Inflammatory macrophage treated with lipopolysaccharide for 1 hour (primary cell): ENCODE measurements around the gene RPL11.
"Not testable (repeated sequence)": the region's sequence is repeated elsewhere in the genome, so short reads cannot be mapped to it uniquely, and the experiment has no call there.

Experiments
- DNase-seq, 2 donors: peaks; one replicate each; pipeline ENCODE4 v3.0.0-alpha.2; 2020 to 2022

RPL11 gene

GRCh38 chr1:23687680-23688079, 3.9 kb upstream of the RPL11 start:
- DNase-seq = not testable (repeated sequence)

DNA sequence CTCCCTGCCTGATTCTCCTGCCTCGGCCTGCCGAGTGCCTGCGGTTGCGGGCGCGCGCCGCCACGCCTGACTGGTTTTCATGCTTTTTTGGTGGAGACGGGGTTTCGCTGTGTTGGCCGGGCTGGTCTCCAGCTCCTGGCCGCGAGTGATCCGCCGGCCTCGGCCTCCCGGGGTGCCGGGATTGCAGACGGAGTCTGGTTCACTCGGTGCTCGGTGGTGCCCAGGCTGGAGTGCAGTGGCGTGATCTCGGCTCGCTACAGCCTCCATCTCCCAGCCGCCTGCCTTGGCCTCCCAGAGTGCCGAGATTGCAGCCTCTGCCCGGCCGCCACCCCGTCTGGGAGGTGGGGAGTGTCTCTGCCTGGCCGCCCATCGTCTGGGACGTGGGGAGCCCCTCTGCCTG, 3.3 kb upstream of the RPL11 start:
- DNase-seq = not testable (repeated sequence)

GRCh38 chr1:23692308-23692871, 784 bp downstream of the RPL11 start:
- peak in 1 of 2 donors; percentile 23 for DNase-seq

GRCh38 chr1:23693599-23693998, 2.0 kb downstream of the RPL11 start:
- no peak for DNase-seq

- DNase-seq = no peak
Observed at GRCh38 chr1:23694371-23694770, 2.8 kb downstream of the RPL11 start.

GRCh38 chr1:23695667-23696066, 4.1 kb downstream of the RPL11 start:
- no peak for DNase-seq

DNA sequence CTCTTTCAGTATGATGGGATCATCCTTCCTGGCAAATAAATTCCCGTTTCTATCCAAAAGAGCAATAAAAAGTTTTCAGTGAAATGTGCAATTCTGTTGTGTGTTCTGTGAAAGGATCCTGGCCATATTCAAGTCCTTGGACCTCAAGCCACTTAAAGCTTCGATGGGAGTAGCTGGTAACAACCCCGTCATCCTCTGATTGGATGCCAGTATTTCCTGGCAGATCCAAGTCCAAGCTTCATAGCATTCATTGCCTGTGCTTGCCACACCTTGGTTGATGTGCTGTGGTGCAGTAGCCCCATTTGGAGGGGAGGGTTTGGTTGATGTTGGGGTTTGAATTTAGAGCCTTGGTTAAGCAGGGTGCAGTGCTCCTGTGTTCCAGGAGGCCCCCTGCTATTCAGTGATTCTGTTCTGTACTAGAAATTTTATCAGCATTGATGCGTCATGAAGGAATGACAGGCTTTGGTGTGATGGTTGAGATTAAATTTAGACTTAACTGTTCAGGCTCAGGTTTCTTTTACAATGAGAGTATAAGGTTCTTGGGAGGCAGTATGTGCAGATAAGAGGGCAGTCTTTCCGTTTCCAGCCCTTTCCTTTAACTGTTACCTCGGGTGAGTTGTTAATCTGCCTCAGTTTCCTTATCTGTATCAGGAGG, 4.9 kb downstream of the RPL11 start:
- no peak for DNase-seq

GRCh38 chr1:23698466-23698865, 6.9 kb downstream of the RPL11 start:
- DNase-seq = no peak

DNA sequence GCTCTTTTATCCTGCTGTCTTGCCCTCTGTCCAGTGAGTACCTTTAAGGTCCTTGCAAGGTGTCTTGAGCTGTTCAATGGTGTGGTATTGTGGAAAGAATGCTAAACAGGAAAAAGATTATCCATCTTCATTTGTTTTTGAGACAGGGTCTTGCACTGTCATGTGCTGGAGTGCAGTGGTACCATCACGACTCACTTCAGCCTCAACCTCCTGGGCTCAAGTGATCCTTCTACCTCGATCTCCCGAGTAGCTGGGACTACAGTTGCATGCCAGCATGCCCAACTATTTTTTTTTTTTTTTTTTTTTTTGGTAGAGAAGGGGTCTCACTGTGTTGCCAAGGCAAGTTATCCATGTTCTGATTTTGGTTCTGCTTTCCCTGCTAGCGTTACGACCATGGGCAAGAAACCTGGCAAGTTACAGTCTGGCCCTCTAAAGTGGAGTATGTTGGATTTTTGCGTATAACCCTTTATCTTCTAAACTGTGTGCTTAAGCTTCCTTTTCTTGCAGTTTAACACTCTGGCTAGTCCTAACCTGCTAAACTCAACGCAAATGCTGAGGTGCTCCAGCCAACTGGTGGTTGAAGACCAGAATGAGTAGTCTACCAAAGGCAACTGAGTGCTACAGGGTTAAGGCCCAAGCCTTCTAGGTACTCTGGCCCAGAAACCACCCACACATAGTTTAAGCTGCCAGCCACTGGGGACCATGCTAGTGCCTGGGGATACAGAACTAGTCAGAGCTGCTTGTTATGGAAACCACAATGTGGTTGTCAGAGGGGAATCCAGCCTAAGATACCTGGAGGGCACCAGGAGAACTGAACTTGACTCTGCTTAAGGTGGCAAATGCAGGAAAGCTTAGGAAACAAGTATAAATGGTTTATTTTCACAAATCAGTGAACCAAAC, 7.9 kb downstream of the RPL11 start:
- DNase-seq = no peak

- no peak for DNase-seq
Observed at GRCh38 chr1:23701310-23701709, 9.7 kb downstream of the RPL11 start.

DNA sequence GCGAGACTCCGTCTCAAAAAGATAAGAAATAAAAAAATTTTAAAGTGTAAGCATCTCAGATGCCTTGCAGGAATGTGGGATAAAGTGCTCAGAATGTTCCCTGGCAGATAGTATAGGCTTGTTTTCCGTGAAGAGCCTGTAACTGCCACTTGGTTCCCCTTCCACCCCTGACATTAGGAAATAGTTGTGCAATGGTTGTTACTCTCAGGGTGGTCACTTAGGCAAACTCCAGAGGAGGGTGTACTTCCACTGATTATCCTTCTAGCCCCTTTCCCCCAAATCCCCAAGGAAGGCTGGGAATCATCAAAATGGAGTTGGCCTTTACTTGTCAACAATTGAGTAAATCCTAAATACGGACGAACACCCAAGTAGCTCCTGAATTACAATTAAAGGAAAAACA, 10.4 kb downstream of the RPL11 start:
- DNase-seq = peak in 1 of 2 donors; percentile 26

DNA sequence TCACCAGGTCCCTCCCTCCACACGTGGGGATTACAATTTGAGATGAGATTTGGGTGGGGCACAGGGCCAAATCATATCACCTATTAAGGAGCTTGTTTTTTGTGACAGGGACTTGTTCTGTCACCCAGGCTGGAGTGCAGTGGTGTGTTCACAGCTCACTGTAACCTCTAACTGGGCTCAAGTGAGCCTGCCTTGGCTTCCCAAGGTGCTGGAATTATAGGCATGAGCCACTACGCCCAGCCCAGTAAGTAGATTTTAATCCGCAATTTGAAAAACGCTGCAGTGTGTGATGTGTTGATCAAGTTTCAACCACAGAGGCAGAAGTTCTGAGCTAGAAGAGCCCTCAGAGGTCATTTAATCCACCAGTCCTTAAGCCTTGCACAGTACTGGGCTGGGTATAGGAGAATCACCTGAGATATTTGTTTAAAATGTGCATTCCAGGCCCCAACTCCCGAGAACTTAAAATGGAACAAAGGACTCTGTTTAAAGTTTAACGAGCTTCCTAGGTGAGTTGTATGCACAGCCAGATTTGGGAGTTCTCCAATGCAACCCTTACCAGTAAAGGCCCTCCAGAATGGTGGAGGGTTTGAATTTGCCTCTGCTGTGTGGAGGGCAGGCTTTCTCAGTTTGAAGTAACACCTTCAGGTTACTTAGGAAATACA, 13.4 kb downstream of the RPL11 start:
- no peak for DNase-seq

DNA sequence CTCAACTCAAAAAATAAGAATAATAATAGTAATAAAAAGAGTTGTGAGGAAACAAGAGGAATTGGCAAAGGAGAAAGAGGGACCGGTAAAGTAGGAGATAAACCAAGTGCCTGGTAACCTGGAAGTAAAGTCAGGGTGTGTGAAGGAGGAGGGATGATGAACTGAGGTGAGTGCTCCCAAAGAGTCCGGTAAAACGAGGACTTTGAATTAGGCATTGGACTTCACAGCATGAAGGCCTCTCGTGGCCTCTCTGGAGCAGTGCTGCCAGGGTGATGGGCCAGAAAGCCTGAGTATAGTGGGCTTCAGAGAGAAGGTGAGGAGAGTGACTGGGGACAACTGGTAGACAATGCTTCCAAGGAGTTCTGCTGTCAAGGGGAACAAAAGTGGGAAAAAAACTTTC, 17.6 kb downstream of the RPL11 start:
- no peak for DNase-seq

DNA sequence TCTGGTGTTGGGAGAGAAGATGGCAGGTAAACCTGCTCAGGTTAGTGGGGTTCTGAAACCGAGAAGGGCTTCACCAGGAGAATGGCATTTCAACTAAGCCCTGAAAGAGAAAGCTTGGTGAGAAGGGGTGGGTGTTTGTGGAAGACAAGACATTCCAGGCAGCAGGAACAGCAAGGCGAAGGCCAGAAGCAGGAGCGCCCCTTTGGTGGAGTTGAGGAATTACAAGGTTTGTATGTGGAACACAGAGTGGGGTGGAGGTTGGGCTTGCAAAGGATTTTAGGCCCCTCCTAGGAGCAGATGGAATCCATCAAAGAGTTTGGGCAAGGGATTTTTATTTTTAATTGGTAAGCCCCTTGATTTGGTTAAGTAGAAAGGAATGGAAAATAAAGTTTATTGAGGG, 26.9 kb downstream of the RPL11 start:
- DNase-seq = peak; percentile 21 to 23

DNA sequence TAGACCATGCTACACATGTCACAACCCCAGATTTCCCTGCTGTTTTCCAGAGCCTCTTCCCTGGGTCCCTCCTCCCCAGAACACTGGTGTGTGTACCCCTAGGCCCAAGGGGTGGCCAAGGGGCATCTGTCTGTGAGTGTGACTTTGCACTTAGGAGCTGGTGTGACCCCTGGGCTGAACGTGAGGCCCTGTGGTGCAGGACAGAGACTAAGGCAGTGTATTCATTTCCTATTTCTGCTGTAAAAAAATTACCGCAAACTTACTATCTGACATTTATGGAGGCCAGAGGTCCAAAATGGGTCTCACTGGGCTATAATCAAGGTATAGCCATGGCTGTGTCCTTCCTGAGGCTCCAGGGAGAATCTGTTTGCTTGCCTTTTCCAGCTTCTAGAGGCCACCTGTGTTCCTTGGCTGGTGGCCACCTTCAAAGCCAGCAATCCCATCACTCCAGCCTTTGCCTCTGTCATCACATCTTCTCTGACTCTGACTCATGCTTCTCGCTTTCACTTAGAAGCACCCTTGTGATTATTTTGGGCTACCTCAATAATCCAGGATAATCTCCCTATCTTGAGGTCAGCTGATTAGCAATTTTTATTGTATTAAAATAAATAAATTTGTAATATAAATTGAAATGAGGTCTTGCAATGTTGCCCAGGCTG, 27.7 kb downstream of the RPL11 start:
- no peak for DNase-seq

DNA sequence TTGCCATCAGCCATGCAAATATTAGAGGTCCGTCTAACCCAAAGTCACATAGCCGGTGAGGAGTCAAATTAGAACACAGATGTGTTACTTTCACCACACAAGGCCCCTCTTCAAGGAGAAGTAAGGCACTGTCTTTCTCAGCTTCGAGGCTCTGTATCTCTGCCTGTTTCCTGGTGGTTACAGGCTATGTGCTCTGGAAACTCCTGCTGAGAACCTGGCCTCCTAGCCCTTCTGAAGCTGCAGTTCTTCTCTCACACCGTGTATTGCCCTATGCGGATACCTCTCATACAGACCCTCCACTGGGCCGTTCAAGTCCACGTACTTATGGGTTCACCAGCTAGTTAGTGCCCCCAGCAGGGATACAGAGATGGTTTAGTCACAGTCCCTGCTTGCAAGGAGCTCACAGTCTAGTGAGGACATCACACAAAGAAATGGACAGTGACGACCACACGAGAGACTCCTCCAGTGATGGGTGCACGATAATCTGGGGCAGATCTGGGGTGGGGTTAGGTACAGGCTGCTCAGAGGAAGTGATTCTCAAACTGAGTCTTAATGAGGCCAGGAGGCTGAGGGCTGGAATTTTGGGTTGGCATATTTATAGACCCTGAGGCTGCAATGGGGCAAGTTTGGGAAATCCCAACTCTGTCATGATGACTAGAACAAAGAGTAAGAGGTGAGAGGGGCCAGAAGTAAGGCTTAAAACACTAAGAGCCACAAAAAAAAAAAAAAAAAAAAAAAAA, 28.8 kb downstream of the RPL11 start:
- peak; percentile 79 to 81 for DNase-seq

- DNase-seq = no peak
Observed at GRCh38 chr1:23722652-23723051, 31.0 kb downstream of the RPL11 start.

GRCh38 chr1:23726686-23727085, 35.1 kb downstream of the RPL11 start:
- no peak for DNase-seq

DNA sequence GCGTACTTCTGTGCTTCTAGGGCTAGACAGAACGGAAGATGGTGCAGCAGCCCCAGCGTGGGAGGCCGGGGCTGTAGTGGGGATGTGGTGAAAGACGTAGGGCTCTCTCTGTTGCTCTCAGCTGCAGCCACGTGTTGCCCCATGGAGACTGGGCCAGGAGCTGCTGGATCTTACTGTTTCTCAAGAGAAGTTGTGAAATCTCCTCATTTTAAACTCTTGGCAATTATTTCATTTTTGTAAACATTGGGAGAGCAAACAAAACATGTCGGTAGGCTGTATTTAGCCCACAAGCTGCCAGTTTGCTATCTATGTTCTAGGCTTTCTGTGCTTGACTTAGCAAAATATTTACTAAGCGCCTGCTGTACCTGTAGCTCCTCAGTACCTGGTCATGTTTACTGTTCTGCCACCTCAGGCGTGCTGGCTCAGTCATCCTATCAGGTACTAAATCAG, 35.8 kb downstream of the RPL11 start:
- peak; percentile 87 to 94 for DNase-seq

DNA sequence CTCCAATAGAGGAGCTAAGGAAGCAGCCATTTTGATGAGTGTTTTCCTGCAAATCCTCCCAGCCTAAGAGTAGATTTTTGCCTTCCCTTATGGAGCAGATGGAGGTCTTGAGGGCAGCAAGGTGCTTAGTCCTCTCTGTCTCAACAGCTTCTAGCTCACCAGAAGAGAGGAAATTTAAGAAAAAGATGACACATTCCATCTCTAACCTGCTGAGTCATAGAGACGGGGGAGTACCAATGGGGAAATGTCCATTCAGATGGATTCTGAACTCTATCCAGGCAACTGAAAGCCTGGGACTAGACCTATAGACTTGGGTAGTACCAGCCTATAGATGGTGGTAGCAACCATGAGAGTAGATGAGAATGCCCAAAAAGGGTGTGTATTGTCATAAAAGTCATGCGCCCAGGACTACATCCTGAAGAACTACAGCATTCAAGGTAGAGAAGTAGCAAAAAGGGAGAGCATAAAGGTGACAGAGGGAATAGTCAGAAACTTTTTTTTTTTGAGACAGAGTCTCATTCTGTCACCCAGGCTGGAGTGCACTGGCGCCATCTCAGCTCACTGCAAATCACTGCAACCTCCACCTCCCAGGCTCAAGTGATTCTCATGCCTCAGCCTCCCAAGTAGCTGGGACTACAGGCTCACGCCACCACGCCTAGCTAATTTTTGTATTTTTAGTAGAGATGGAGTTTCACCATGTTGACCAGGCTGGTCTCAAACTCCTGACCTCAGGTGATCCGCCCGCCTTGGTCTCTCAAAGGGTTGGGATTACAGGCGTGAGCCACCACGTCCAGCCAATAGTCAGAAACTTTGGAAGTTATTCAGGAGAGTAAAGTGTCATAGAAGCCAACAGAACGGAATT, 41.0 kb downstream of the RPL11 start:
- peak; percentile 38 to 65 for DNase-seq

- not testable (repeated sequence) for DNase-seq
Observed at GRCh38 chr1:23733281-23733680, 41.7 kb downstream of the RPL11 start.
